K562 (cell line): ENCODE measurements around the gene CGN.

Experiments used
- ARHGAP35 ChIP-seq: fragments of 450-650 bp; IDR thresholded peaks from 2 replicates; pipeline ENCODE4 v1.6.1; 2018; ENCODE audit not compliant: partially characterized antibody
- CHD2 ChIP-seq: IDR thresholded peaks from 2 replicates; pipeline ENCODE4 v1.6.1; 2011; ENCODE audit warnings: low read depth, low read length
- HDAC2 ChIP-seq: fragments of 450-650 bp; IDR thresholded peaks from 2 replicates; pipeline ENCODE4 v1.6.1; 2016; ENCODE audit warnings: mild to moderate bottlenecking
- HNRNPUL1 ChIP-seq: fragments of 200-400 bp; formaldehyde crosslinking; IDR thresholded peaks from 2 replicates; pipeline ENCODE4 v1.6.1; 2017; ENCODE audit warnings: low read length
- KDM2B ChIP-seq: fragments of 250-450 bp; sonication (Bioruptor Pico); IDR thresholded peaks from 2 replicates; pipeline ENCODE4 v1.8.0; 2021; ENCODE audit warnings: mild to moderate bottlenecking, moderate library complexity
- NFIC ChIP-seq: fragments of 450-650 bp; IDR thresholded peaks from 2 replicates; pipeline ENCODE4 v1.6.1; 2017; ENCODE audit warnings: mild to moderate bottlenecking, inconsistent platforms
- TAF1 ChIP-seq: IDR thresholded peaks from 2 replicates; pipeline ENCODE4 v1.6.1; 2011; ENCODE audit warnings: mild to moderate bottlenecking, low read length, moderate library complexity; ENCODE audit not compliant: insufficient read depth, control insufficient read depth, severe bottlenecking; ENCODE audit errors: extremely low read depth
- ZSCAN29 ChIP-seq: fragments of 450-650 bp; IDR thresholded peaks from 2 replicates; pipeline ENCODE4 v1.6.1; 2017
- TF ChIP-seq, protein P1 (sequence below), 3 experiments: IDR thresholded peaks in 2 of 3; conservative IDR thresholded peaks in 1 of 3; 2 replicates each; pipeline ENCODE4 v1.5.1; 2011 to 2012; ENCODE audit warnings: low read length in 3 of 3, mild to moderate bottlenecking in 3 of 3, control low read depth in 2 of 3, improper control_type of control experiment in 1 of 3, inconsistent platforms in 1 of 3, low read depth in 1 of 3, mixed read lengths in 1 of 3, moderate library complexity in 1 of 3; ENCODE audit not compliant: insufficient read depth in 2 of 3
- TF ChIP-seq, protein P2 (sequence below): fragments of 450-650 bp; IDR thresholded peaks from 2 replicates; pipeline ENCODE4 v1.6.1; 2016; ENCODE audit warnings: missing biosample characterization, missing genetic modification characterization
- TF ChIP-seq, protein P3 (sequence below): sonication (generic); formaldehyde crosslinking; IDR thresholded peaks from 2 replicates; pipeline ENCODE4 v1.8.1; 2023; ENCODE audit warnings: mild to moderate bottlenecking, missing genetic modification reagents, moderate library complexity

DNA sequence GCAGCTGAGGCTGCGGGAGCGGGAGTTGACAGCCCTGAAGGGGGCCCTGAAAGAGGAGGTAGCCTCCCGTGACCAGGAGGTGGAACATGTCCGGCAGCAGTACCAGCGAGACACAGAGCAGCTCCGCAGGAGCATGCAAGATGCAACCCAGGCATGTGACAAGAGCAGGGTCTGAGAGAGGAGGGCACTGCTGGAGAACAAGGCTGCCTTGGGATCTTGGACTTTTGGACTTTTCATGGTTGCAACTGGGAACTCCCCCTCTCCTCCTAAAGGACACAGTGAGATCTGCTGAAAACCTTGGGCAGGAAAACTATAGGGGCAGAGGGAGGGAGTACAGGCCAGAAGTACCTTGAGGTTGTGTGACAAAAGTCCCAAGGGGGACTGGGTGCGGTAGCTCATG is 13.5 kb downstream of the CGN start:
- TF ChIP-seq, protein P1, sequence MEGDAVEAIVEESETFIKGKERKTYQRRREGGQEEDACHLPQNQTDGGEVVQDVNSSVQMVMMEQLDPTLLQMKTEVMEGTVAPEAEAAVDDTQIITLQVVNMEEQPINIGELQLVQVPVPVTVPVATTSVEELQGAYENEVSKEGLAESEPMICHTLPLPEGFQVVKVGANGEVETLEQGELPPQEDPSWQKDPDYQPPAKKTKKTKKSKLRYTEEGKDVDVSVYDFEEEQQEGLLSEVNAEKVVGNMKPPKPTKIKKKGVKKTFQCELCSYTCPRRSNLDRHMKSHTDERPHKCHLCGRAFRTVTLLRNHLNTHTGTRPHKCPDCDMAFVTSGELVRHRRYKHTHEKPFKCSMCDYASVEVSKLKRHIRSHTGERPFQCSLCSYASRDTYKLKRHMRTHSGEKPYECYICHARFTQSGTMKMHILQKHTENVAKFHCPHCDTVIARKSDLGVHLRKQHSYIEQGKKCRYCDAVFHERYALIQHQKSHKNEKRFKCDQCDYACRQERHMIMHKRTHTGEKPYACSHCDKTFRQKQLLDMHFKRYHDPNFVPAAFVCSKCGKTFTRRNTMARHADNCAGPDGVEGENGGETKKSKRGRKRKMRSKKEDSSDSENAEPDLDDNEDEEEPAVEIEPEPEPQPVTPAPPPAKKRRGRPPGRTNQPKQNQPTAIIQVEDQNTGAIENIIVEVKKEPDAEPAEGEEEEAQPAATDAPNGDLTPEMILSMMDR (IDR thresholded peaks at IDR 0.05 in 2 of 3, conservative IDR thresholded peaks at IDR 0.05 in 1 of 3; ENCODE audit: insufficient read depth in 2 of 3, low read depth in 1 of 3, low read length in 3 of 3): no peak
- TF ChIP-seq NFIC (no peak), TAF1 (no peak), CHD2 (no peak), HNRNPUL1 (no peak), ZSCAN29 (no peak), ARHGAP35 (no peak), HDAC2 (no peak), KDM2B (CRISPR knock-in tag) (no peak)
- TF ChIP-seq, protein P2, sequence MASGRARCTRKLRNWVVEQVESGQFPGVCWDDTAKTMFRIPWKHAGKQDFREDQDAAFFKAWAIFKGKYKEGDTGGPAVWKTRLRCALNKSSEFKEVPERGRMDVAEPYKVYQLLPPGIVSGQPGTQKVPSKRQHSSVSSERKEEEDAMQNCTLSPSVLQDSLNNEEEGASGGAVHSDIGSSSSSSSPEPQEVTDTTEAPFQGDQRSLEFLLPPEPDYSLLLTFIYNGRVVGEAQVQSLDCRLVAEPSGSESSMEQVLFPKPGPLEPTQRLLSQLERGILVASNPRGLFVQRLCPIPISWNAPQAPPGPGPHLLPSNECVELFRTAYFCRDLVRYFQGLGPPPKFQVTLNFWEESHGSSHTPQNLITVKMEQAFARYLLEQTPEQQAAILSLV: no peak
- TF ChIP-seq, protein P3, sequence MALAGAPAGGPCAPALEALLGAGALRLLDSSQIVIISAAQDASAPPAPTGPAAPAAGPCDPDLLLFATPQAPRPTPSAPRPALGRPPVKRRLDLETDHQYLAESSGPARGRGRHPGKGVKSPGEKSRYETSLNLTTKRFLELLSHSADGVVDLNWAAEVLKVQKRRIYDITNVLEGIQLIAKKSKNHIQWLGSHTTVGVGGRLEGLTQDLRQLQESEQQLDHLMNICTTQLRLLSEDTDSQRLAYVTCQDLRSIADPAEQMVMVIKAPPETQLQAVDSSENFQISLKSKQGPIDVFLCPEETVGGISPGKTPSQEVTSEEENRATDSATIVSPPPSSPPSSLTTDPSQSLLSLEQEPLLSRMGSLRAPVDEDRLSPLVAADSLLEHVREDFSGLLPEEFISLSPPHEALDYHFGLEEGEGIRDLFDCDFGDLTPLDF (CRISPR knock-in tag): no peak
